Neural progenitor cell (in vitro differentiated cells): ENCODE measurements around the gene KRT79. TPM values are rescaled to one million over a fixed set of nuclear protein-coding genes. Genes with fewer than 3 reads are reported as not detected.

ENCODE experiments used
- DNase-seq: peaks from one replicate; pipeline ENCODE4 v3.0.0-alpha.2; 2016; ENCODE audit warnings: low spot score
- H2AFZ ChIP-seq: fragments of 200-600 bp; sonication (generic); replicated peaks from 2 replicates; pipeline ENCODE4 v1.6.1; 2016; ENCODE audit warnings: antibody characterized with exemption
- H3F3A ChIP-seq: fragments of 200-600 bp; sonication (generic); 2 replicates; pipeline ENCODE4 v1.6.1; 2016; ENCODE audit warnings: antibody characterized with exemption, low read depth
- H3K27ac ChIP-seq: fragments of 200-600 bp; sonication (generic); 2 replicates; pipeline ENCODE4 v1.5.1; 2016; ENCODE audit warnings: mild to moderate bottlenecking
- H3K27me3 ChIP-seq: fragments of 200-600 bp; sonication (generic); 2 replicates; pipeline ENCODE4 v1.6.1; 2016; ENCODE audit warnings: mild to moderate bottlenecking, moderate library complexity
- H3K36me3 ChIP-seq: fragments of 200-600 bp; sonication (generic); 2 replicates; pipeline ENCODE4 v1.5.1; 2016
- H3K4me1 ChIP-seq: fragments of 200-600 bp; sonication (generic); 2 replicates; pipeline ENCODE4 v1.6.1; 2016; ENCODE audit warnings: mixed run types
- H3K4me2 ChIP-seq: fragments of 200-600 bp; sonication (generic); 2 replicates; pipeline ENCODE4 v1.6.1; 2016
- H3K4me3 ChIP-seq: fragments of 200-600 bp; sonication (generic); 2 replicates; pipeline ENCODE4 v1.5.1; 2016
- H3K79me2 ChIP-seq: fragments of 200-600 bp; sonication (generic); 2 replicates; pipeline ENCODE4 v1.6.1; 2016; ENCODE audit warnings: low read depth
- H3K9ac ChIP-seq: fragments of 200-600 bp; sonication (generic); 2 replicates; pipeline ENCODE4 v1.6.1; 2016
- H3K9me3 ChIP-seq: fragments of 200-600 bp; sonication (generic); 2 replicates; pipeline ENCODE4 v1.5.1; 2016; ENCODE audit warnings: low read depth
- H4K20me1 ChIP-seq: fragments of 200-600 bp; sonication (generic); 2 replicates; pipeline ENCODE4 v1.6.1; 2016; ENCODE audit warnings: low read depth
- H3K27ac Mint-ChIP-seq: 3 replicates; pipeline ENCODE4 v1.8.0; 2021; ENCODE audit warnings: mixed read lengths
- H3K27me3 Mint-ChIP-seq: 2 replicates; pipeline ENCODE4 v1.8.0; 2022; ENCODE audit warnings: low read depth, mild to moderate bottlenecking, inconsistent platforms, moderate library complexity, mixed read lengths; ENCODE audit not compliant: insufficient read depth
- H3K36me3 Mint-ChIP-seq: 3 replicates; pipeline ENCODE4 v1.8.0; 2021; ENCODE audit warnings: mixed read lengths
- H3K4me1 Mint-ChIP-seq: 3 replicates; pipeline ENCODE4 v1.8.0; 2021; ENCODE audit warnings: mixed read lengths
- H3K4me3 Mint-ChIP-seq: 3 replicates; pipeline ENCODE4 v1.8.0; 2021; ENCODE audit warnings: mild to moderate bottlenecking, moderate library complexity, mixed read lengths
- H3K9me3 Mint-ChIP-seq: 3 replicates; pipeline ENCODE4 v1.8.0; 2020; ENCODE audit warnings: mixed read lengths
- CTCF ChIP-seq: fragments of 200-600 bp; sonication (generic); IDR thresholded peaks from 2 replicates; pipeline ENCODE4 v1.5.1; 2017; ENCODE audit warnings: antibody characterized with exemption, mild to moderate bottlenecking
- EZH2 ChIP-seq: fragments of 200-600 bp; sonication (generic); IDR thresholded peaks from 2 replicates; pipeline ENCODE4 v1.6.1; 2017; ENCODE audit warnings: antibody characterized with exemption, mild to moderate bottlenecking, moderate library complexity
- EZH2phosphoT487 ChIP-seq: fragments of 200-600 bp; sonication (generic); IDR thresholded peaks from 2 replicates; pipeline ENCODE4 v1.6.1; 2017; ENCODE audit warnings: antibody characterized with exemption
- total RNA-seq: library from RNA; depleted of rRNA; stranded (reverse); fragments of >200 nt; gene quantifications from 2 replicates; pipeline ENCODE4 v1.2.3, GENCODE V29; 2015; ENCODE audit warnings: low replicate concordance

Gene KRT79
- total RNA-seq, 1 donor from 2014 or later: not detected

- Histone ChIP-seq H3K27me3 (no peaks in the 10 kb centered on the region), H3K9ac (no peak overlapping the region), H4K20me1 (no peaks in the 10 kb centered on the region), H3K4me1 (peaks cover 40% of the 10 kb centered on the region), H3F3A (peaks cover 12% of the 10 kb centered on the region), H3K27ac (no peak overlapping the region), H3K36me3 (no peaks in the 10 kb centered on the region), H3K4me3 (no peak overlapping the region), H3K9me3 (no peaks in the 10 kb centered on the region), H2AFZ (no peak overlapping the region), H3K79me2 (no peaks in the 10 kb centered on the region), H3K4me2 (peak overlapping the region; percentile 47)
- Mint-ChIP-seq H3K27me3 (peaks cover 13% of the 10 kb centered on the region), H3K27ac (no peak overlapping the region), H3K36me3 (no peaks in the 10 kb centered on the region), H3K4me1 (peaks cover 25% of the 10 kb centered on the region), H3K4me3 (no peak overlapping the region), H3K9me3 (no peaks in the 10 kb centered on the region)
- peak; percentile 7 for TF ChIP-seq CTCF
- TF ChIP-seq EZH2phosphoT487: no peak
- TF ChIP-seq EZH2: no peak
- peak; percentile 74 for DNase-seq
Observed at GRCh38 chr12:52819731-52820510, 14.2 kb downstream of the KRT79 start.

GRCh38 chr12:52818887-52819420, 15.2 kb downstream of the KRT79 start:
- peaks cover 12% of the 10 kb centered on the region for H3F3A ChIP-seq
- Mint-ChIP-seq H3K36me3 (no peaks in the 10 kb centered on the region), H3K27ac (no peak overlapping the region), H3K9me3 (no peaks in the 10 kb centered on the region), H3K4me3 (no peak overlapping the region), H3K4me1 (peaks cover 25% of the 10 kb centered on the region), H3K27me3 (peaks cover 15% of the 10 kb centered on the region)
- no peaks in the 10 kb centered on the region for H3K36me3 ChIP-seq
- H3K4me2 ChIP-seq: peak overlapping the region; percentile 45
- no peak for DNase-seq
- no peak overlapping the region for H3K9ac ChIP-seq
- no peak overlapping the region for H2AFZ ChIP-seq
- H3K9me3 ChIP-seq: no peaks in the 10 kb centered on the region
- H4K20me1 ChIP-seq: no peaks in the 10 kb centered on the region
- no peak for TF ChIP-seq EZH2phosphoT487
- no peaks in the 10 kb centered on the region for H3K79me2 ChIP-seq
- no peak overlapping the region for H3K4me3 ChIP-seq
- peaks cover 40% of the 10 kb centered on the region for H3K4me1 ChIP-seq
- peak overlapping the region; percentile 65 for H3K27ac ChIP-seq
- no peaks in the 10 kb centered on the region for H3K27me3 ChIP-seq

GRCh38 chr12:52818388-52818787, 15.7 kb downstream of the KRT79 start:
- H3K27ac Mint-ChIP-seq: peak overlapping the region; percentile 75
- Histone ChIP-seq H4K20me1 (no peaks in the 10 kb centered on the region), H3F3A (peaks cover 12% of the 10 kb centered on the region), H3K27me3 (no peaks in the 10 kb centered on the region), H3K4me3 (no peak overlapping the region), H2AFZ (no peak overlapping the region), H3K9ac (no peak overlapping the region), H3K9me3 (no peaks in the 10 kb centered on the region), H3K4me2 (peak overlapping the region; percentile 45), H3K4me1 (peaks cover 40% of the 10 kb centered on the region), H3K36me3 (no peaks in the 10 kb centered on the region), H3K27ac (peak overlapping the region; percentile 65), H3K79me2 (no peaks in the 10 kb centered on the region)
- no peaks in the 10 kb centered on the region for H3K9me3 Mint-ChIP-seq
- peak; percentile 87 for DNase-seq
- no peak overlapping the region for H3K4me3 Mint-ChIP-seq
- H3K36me3 Mint-ChIP-seq: no peaks in the 10 kb centered on the region
- H3K4me1 Mint-ChIP-seq: peaks cover 25% of the 10 kb centered on the region
- TF ChIP-seq EZH2 (no peak), CTCF (no peak), EZH2phosphoT487 (no peak)
- peaks cover 15% of the 10 kb centered on the region for H3K27me3 Mint-ChIP-seq

DNA sequence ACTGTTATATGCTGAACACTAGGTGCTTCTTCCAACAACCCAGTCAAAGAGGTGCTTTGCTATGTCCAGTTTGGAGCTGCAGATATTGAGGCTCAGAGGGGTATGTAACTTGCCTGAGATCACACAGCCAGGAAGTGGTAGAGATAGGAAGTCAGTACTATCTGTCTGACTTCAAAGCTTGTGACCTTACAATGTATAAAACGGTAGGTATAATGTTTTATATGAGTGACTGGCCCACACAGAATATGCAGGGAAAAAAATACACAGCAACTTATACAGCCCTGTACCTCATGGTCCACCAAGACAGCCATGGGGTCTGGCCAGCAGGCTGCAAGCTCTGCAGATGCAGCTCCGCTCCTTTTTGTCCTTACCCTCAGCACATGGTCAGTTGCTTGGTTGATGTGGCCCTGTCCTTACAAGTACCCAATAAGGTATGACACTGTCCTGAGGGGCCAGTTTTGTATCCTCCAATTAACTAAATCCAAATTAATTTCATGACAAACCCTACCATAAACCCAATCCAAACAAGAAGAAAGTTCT, 16.3 kb downstream of the KRT79 start:
- Histone ChIP-seq H3K4me2 (no peak overlapping the region), H4K20me1 (no peaks in the 10 kb centered on the region), H3K4me3 (no peak overlapping the region), H3K79me2 (no peaks in the 10 kb centered on the region), H3K36me3 (no peaks in the 10 kb centered on the region), H3K9ac (no peak overlapping the region), H3F3A (peaks cover 12% of the 10 kb centered on the region), H3K4me1 (peaks cover 40% of the 10 kb centered on the region), H3K27me3 (no peaks in the 10 kb centered on the region), H3K9me3 (no peaks in the 10 kb centered on the region), H2AFZ (no peak overlapping the region), H3K27ac (no peak overlapping the region)
- TF ChIP-seq CTCF (no peak), EZH2phosphoT487 (no peak), EZH2 (no peak)
- DNase-seq: no peak
- Mint-ChIP-seq H3K4me3 (no peak overlapping the region), H3K27ac (no peak overlapping the region), H3K4me1 (peaks cover 25% of the 10 kb centered on the region), H3K27me3 (peaks cover 13% of the 10 kb centered on the region), H3K9me3 (no peaks in the 10 kb centered on the region), H3K36me3 (no peaks in the 10 kb centered on the region)
